HepG2 (cell line): ENCODE results near the gene GMEB2. TPM values are rescaled to one million over a fixed set of nuclear protein-coding genes. Genes with fewer than 3 reads are reported as not detected.

Experiments
- GFI1 ChIP-seq: sonication (generic); formaldehyde crosslinking; IDR thresholded peaks from 2 replicates; pipeline ENCODE4 v1.5.0; 2020; ENCODE audit warnings: missing genetic modification reagents, mild to moderate bottlenecking, borderline replicate concordance
- KMT2B ChIP-seq: IDR thresholded peaks from 2 replicates; pipeline ENCODE4 v1.6.1; 2016; ENCODE audit warnings: missing genetic modification reagents, missing compliant biosample characterization
- MAFF ChIP-seq: IDR thresholded peaks from 2 replicates; pipeline ENCODE4 v1.6.1; 2011; ENCODE audit warnings: low read depth, low read length, improper control_type of control experiment
- NCOA1 ChIP-seq: sonication (generic); formaldehyde crosslinking; IDR thresholded peaks from 2 replicates; pipeline ENCODE4 v1.9.0; 2021; ENCODE audit warnings: missing genetic modification reagents
- NONO ChIP-seq, 2 experiments: fragments of 450-650 bp in 1 of 2; sonication (generic) in 1 of 2; formaldehyde crosslinking in 1 of 2; IDR thresholded peaks in 1 of 2; conservative IDR thresholded peaks in 1 of 2; 2 replicates each; pipeline versions ENCODE4 v1.6.1 to v1.8.0; 2017 to 2022; ENCODE audit warnings: mild to moderate bottlenecking in 1 of 2, missing genetic modification reagents in 1 of 2, moderate library complexity in 1 of 2
- RBAK ChIP-seq: sonication (generic); formaldehyde crosslinking; IDR thresholded peaks from 2 replicates; pipeline ENCODE4 v1.5.1; 2020; ENCODE audit warnings: mild to moderate bottlenecking, missing genetic modification reagents
- TARDBP ChIP-seq: sonication (generic); formaldehyde crosslinking; IDR thresholded peaks from 2 replicates; pipeline ENCODE4 v1.8.0; 2022; ENCODE audit warnings: mild to moderate bottlenecking, missing genetic modification reagents
- THYN1 ChIP-seq: sonication (generic); formaldehyde crosslinking; IDR thresholded peaks from 2 replicates; pipeline ENCODE4 v1.8.1; 2023; ENCODE audit warnings: low read depth, mild to moderate bottlenecking, moderate library complexity, missing genetic modification reagents, borderline replicate concordance
- YY1 ChIP-seq: IDR thresholded peaks from 2 replicates; pipeline ENCODE4 v1.6.1; 2011; ENCODE audit warnings: low read length, low read depth, moderate library complexity, mild to moderate bottlenecking; ENCODE audit not compliant: insufficient read depth, insufficient replicate concordance
- ZBTB40 ChIP-seq, 2 experiments: fragments of 450-650 bp in 1 of 2; sonication (generic) in 1 of 2; formaldehyde crosslinking in 1 of 2; IDR thresholded peaks; 2 replicates each; pipeline versions ENCODE4 v1.6.1 to v1.8.0; 2016 to 2022; ENCODE audit warnings: antibody characterized with exemption in 1 of 2, mild to moderate bottlenecking in 1 of 2, missing genetic modification reagents in 1 of 2
- ZBTB44 ChIP-seq: sonication (generic); formaldehyde crosslinking; IDR thresholded peaks from 2 replicates; pipeline ENCODE4 v1.4.0; 2020; ENCODE audit warnings: missing genetic modification reagents
- ZFP1 ChIP-seq: IDR thresholded peaks from 2 replicates; pipeline ENCODE4 v1.6.1; 2016
- ZFP37 ChIP-seq: sonication (generic); formaldehyde crosslinking; IDR thresholded peaks from 2 replicates; pipeline ENCODE4 v1.4.0; 2020; ENCODE audit warnings: missing genetic modification reagents, borderline replicate concordance
- ZNF256 ChIP-seq: sonication (generic); formaldehyde crosslinking; conservative IDR thresholded peaks from 2 replicates; pipeline ENCODE4 v1.4.0; 2020; ENCODE audit warnings: missing genetic modification reagents
- ZNF354B ChIP-seq: sonication (generic); formaldehyde crosslinking; IDR thresholded peaks from 2 replicates; pipeline ENCODE4 v1.8.0; 2022; ENCODE audit warnings: mild to moderate bottlenecking, missing genetic modification reagents
- ZSCAN25 ChIP-seq: sonication (generic); formaldehyde crosslinking; IDR thresholded peaks from 2 replicates; pipeline ENCODE4 v1.8.0; 2022; ENCODE audit warnings: mild to moderate bottlenecking, missing genetic modification reagents
- polyA plus RNA-seq, 8 experiments: library from polyadenylated mRNA; depleted of rRNA in 3 of 8; stranded (reverse) in 7 of 8; unstranded in 1 of 8; fragments of >200 nt; fragmentation: Illumina TruSeq in 4 of 8; extraction: Trizol in 4 of 8; gene quantifications; 2 replicates each; pipeline versions ENCODE4 v1.2.1 to v1.2.3, GENCODE V29; 2011 to 2016; ENCODE audit warnings: low read depth in 4 of 8, missing spikeins in 1 of 8, mixed read lengths in 1 of 8; ENCODE audit not compliant: insufficient read depth in 1 of 8
- total RNA-seq, 5 experiments: library from RNA; depleted of rRNA; stranded (reverse); fragments of >200 nt; fragmentation: Illumina TruSeq; extraction: Trizol; gene quantifications; 2 replicates each; pipeline ENCODE4 v1.2.3, GENCODE V29; 2016; ENCODE audit warnings: low read depth in 1 of 5
- TF ChIP-seq, protein P1 (sequence below): sonication (generic); formaldehyde crosslinking; IDR thresholded peaks from 2 replicates; pipeline ENCODE4 v1.5.1; 2020; ENCODE audit warnings: mild to moderate bottlenecking, missing genetic modification reagents, borderline replicate concordance

Gene GMEB2
- total and polyA plus RNA-seq, 2 of the 13 experiments (the other 11 are each of a cell fraction or from before 2014, with no cell fraction given): 10.6 to 12.4 TPM

GRCh38 chr20:63628246-63628975, 1.5 kb upstream of the GMEB2 start (continued):
- TF ChIP-seq ZFP1 (CRISPR knock-in tag): peak; percentile 96
- TF ChIP-seq NONO (IDR thresholded peaks at IDR 0.05): no peak
- peak; percentile 61; the same call in 1 of the 2 replicates for TF ChIP-seq NONO (CRISPR knock-in tag; conservative IDR thresholded peaks at IDR 0.05)
- peak; percentile 80 for TF ChIP-seq YY1
- TF ChIP-seq NCOA1 (CRISPR knock-in tag): peak; percentile 2; the same call in 1 of the 2 replicates
- TF ChIP-seq, protein P1, sequence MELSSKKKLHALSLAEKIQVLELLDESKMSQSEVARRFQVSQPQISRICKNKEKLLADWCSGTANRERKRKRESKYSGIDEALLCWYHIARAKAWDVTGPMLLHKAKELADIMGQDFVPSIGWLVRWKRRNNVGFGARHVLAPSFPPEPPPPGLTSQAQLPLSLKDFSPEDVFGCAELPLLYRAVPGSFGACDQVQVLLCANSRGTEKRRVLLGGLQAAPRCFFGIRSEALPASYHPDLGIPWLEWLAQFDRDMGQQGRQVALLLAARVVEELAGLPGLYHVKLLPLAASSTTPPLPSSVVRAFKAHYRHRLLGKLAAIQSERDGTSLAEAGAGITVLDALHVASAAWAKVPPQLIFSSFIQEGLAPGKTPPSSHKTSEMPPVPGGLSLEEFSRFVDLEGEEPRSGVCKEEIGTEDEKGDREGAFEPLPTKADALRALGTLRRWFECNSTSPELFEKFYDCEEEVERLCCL (CRISPR knock-in tag): peak; percentile 81; the same call in 1 of the 2 replicates
- peak; percentile 98; the same call in 1 of the 2 replicates for TF ChIP-seq THYN1 (CRISPR knock-in tag)
- TF ChIP-seq TARDBP (CRISPR knock-in tag): peak; percentile 99
- peak; percentile 95 for TF ChIP-seq ZNF256 (CRISPR knock-in tag)
- no peak for TF ChIP-seq GFI1
- TF ChIP-seq ZFP37: peak; percentile 93
- TF ChIP-seq ZNF354B (CRISPR knock-in tag): peak; percentile 95; the same call in 1 of the 2 replicates
- TF ChIP-seq RBAK: peak; percentile 82
- TF ChIP-seq MAFF: peak; percentile 25; the same call in 1 of the 2 replicates
- TF ChIP-seq ZBTB40 (IDR thresholded peaks at IDR 0.05): peak; percentile 48
- TF ChIP-seq ZBTB40 (CRISPR knock-in tag; IDR thresholded peaks at IDR 0.05): peak; percentile 89
- TF ChIP-seq ZSCAN25 (CRISPR knock-in tag): peak; percentile 89
- peak; percentile 95 for TF ChIP-seq KMT2B (CRISPR knock-in tag)
- peak; percentile 64; the same call in 1 of the 2 replicates for TF ChIP-seq ZBTB44
